Esophagus muscularis mucosa (tissue), 3 donors: Measurements from ENCODE around the gene TSNAX.

Experiments
- POLR2A ChIP-seq: fragments of 450-650 bp; IDR thresholded peaks from one replicate; pipeline ENCODE4 v1.6.1; 2017; ENCODE audit warnings: antibody characterized with exemption, moderate library complexity, mild to moderate bottlenecking, low read depth
- POLR2AphosphoS5 ChIP-seq, 2 donors: sonication (generic); formaldehyde crosslinking; IDR thresholded peaks; one replicate each; pipeline ENCODE4 v1.6.1; 2017; ENCODE audit warnings: antibody characterized with exemption in 2 of 2
- TF ChIP-seq, protein P1 (sequence below), 3 experiments: fragments of 200-600 bp in 2 of 3; fragments of 450-650 bp in 1 of 3; sonication (generic) in 2 of 3; IDR thresholded peaks; one replicate each; pipeline ENCODE4 v1.5.1; 2017 to 2019; ENCODE audit warnings: antibody characterized with exemption in 3 of 3, mild to moderate bottlenecking in 2 of 3, moderate library complexity in 1 of 3

DNA sequence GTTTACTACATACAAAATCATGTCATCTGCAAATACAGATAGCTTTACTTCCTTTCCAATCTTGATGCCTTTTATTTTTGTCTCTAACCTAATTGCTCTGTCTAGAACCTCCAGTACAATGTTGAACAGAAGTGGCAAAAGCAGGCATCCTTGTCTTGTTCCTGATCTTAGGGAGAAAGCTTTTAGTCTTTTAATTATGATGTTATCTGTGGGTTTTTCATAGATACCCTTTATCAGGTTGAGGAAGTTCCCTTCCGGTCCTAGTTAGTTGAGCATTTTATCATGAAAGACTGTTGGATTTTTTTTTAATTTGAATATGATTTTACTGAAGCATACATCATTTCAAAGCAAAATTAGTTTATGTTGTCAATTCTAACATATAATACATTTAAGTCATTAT lies 52.4 kb downstream of the TSNAX start:
- no peak for TF ChIP-seq POLR2A
- TF ChIP-seq, protein P1, sequence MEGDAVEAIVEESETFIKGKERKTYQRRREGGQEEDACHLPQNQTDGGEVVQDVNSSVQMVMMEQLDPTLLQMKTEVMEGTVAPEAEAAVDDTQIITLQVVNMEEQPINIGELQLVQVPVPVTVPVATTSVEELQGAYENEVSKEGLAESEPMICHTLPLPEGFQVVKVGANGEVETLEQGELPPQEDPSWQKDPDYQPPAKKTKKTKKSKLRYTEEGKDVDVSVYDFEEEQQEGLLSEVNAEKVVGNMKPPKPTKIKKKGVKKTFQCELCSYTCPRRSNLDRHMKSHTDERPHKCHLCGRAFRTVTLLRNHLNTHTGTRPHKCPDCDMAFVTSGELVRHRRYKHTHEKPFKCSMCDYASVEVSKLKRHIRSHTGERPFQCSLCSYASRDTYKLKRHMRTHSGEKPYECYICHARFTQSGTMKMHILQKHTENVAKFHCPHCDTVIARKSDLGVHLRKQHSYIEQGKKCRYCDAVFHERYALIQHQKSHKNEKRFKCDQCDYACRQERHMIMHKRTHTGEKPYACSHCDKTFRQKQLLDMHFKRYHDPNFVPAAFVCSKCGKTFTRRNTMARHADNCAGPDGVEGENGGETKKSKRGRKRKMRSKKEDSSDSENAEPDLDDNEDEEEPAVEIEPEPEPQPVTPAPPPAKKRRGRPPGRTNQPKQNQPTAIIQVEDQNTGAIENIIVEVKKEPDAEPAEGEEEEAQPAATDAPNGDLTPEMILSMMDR (IDR thresholded peaks at IDR 0.05) = no peak
- no peak for TF ChIP-seq POLR2AphosphoS5 (IDR thresholded peaks at IDR 0.05)
